HG02884 (cell line): ENCODE data around the gene ALPP.

ENCODE experiments used
- ATAC-seq: cut with Tn5 transposase; IDR thresholded peaks from one replicate; pipeline ENCODE4 v1.9.1; 2021; ENCODE audit warnings: mild to moderate bottlenecking, moderate library complexity; ENCODE audit not compliant: unreplicated experiment

Gene ALPP

DNA sequence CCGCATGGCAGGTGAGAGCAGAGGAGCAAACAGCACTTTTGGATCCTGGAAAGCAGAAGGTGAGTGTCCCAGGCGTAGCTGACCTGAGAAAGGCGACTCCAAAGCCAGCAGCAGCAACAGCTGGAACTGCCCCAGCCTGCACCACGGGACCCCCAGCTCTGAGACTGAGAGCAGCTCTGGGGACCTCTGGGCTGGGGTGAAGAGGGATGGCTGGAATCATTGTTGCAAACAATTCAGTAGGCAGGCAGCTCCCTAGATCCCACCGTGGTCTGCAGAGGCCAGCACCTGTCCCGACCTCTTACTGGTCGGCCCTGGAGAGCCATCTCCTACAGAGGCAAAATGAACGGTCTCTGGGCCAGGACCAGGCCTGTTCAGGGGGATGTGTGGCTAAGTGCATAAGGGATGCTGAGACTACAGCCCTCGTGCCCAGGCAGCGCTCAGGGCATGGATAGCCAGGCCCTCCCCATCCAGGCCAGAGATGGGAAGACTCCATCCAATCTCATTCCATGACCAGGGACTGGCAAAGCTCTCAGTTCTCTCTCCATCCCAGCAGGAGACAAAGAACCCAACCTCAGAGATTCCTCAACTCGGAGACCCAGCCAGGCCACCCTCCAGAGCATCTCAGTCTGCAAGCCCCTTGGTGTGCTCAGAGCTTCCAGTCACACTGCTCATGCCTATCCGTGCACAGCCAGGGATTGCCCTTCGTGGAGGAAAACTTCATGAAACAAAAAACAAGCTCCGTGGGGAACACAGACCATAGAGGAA lies 38.2 kb upstream of the ALPP start:
- ATAC-seq, result no peak

DNA sequence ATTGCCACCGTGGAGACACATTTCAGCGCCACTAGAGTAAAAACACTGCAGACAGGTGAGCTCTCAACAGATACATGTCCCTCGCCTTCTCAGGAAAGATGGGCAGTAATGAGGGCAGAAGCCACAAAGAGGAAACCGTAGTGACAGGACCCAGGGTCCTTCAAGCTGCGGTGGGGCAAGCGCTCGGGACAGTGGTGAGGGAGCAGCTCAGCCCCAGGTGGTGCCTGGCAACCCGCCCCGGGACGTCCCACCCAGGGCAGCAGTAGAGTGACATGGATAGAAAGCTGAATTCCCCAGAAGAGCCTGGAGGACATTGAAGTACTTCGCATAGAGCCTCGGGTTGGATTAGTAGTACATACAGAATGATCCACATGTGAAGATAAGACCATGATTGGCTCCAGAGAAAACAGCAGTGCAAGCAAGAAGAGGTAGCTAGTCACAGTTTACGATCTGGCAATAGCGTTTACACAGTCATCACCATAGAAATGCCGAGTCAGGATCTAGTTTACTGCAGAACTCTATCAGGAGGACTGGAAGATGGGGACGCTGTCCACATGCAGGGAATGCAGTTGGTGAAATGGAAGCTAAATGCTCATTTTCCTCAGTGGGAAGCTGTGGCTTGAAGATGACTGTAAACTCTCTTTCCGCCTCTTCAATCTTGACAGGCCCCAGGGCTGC lies 37.4 kb upstream of the ALPP start:
- no peak for ATAC-seq

DNA sequence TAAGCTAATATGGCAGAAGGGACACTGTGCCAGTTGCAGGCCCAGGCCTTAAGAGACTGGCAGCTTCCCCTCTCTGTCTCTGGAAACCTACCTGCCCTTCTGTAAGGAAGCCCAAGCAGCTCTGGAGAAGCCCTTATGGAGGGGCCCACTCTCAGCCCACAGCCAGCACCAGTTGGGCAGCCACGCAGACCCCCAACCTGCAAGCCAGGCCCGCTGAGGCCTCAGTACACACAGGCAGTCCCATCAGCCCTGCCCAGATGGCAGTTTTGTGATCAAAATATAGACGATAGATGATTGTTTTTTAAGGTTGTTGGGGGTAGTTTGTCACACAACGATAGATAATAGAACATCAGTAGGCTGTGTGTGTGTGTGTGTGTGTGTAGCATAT lies 36.8 kb upstream of the ALPP start:
- ATAC-seq, result no peak

DNA sequence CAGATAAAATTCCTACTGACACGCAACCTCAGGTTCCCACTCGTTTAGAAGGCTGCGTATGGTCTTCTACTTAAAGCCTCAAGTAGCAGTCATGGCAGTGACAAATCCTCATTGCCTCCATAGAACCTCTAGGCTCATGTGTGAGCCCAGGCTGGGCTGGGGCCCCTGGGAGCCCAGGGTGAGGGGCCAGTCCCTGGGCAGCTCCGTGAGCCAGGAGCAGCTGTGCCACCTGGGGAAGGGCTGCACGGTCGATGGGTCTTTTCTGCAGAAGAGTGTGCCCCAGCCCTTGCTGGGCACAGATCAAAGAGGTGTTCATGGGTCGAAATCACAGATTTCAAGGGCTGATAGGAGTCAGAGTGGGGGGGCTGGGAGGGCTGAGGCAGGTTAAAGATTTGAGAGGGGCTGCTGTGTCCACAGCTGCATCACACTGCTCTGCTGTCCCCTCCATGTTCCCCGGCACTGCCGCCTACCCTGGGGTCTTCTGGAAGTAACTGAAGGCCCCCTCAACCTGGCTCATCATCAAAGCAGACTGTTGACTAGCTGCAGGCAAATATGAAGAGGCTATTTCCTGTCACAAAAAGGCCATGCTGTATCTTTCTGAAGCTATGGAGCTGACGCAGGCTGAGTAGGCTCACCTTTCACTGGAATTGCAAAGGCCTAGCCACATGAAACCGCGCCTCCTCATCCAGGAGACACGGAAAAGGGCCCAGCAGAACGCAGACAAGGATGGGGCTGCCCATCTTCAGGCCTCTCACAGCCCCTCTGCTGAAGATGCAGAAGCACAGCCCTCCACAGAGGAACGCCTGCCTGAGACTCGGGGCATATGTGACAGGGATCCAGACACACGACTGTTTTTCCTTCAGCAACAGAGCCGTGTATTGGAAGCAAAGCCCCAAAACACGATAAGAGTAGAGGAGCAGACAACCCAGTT lies 35.7 kb upstream of the ALPP start:
- no peak for ATAC-seq

DNA sequence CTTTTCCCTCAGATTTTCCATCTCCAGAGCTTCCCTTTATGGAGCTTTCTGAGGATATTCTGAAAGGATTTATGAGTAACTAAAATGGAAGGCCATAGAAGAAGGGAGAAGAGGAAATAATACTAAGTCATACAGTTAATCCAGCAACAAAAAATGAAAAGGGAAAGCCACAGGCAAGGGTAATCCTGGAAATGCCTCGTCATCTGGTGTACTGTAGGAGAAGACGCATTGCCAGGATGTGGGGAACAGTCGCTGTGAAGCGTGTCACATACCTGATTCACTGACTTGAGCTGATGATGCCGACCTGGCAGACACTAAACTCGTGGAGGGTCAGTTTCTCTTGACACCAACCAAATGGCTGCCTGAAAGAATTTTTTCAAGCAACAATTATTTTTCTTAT lies 34.7 kb upstream of the ALPP start:
- ATAC-seq, result no peak

DNA sequence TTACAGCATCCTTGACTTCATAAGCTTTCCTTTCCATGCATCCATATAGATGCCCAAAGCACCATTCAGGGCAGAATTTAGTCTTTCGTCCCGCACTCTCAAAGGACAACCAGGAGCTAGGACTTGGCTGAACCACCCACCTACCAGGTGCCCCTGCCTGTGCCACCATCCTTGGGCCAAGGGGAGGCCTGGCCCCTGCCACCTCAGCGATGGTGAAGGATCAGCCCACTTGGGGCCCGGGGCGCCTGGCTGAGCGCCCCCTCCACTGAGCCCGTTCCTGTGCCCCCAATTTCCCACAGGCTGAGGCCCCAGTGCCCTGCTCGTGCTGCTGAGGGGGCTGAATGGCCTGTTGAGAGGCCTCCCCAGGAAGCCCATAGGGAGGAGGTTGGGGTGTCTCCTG lies 33.3 kb upstream of the ALPP start:
- ATAC-seq, result no peak

DNA sequence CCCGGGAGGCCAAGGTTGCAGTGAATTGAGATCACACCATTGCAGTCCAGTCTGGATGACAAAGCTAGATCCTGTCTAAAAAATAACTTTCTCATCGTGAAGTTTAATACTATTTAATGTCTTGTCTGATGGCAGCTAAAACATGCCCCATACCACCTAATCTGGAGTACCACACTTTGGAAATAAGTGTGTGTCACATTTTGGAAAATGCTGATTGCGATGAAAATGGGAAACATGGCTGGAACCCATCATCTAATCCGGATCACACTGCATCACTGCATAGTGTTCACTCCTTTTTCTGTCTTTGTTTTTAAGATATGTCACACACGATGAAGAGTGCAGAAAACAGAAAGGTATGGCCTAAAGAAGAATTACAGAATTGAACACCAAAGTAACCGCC lies 31.2 kb upstream of the ALPP start:
- no peak for ATAC-seq

DNA sequence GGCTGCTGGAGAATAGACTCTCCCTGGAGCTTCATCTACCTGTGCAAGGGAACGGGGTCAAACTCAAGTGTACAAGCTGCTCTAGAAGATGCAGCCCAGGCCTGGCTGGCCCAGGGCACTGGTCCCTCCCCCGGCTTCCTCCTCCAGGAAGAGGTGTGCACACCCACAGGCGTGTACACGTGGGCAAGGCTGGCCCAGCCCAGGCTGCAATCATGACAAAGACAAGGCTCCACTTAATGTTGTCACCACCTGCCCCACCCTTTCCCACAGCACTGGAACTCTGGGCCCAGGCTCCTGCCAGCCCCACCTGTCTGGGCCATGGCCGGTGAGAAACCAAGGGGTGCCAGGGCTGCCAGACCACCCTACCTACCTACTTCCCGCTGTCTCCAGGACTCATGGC lies 29.6 kb upstream of the ALPP start:
- ATAC-seq, result no peak

DNA sequence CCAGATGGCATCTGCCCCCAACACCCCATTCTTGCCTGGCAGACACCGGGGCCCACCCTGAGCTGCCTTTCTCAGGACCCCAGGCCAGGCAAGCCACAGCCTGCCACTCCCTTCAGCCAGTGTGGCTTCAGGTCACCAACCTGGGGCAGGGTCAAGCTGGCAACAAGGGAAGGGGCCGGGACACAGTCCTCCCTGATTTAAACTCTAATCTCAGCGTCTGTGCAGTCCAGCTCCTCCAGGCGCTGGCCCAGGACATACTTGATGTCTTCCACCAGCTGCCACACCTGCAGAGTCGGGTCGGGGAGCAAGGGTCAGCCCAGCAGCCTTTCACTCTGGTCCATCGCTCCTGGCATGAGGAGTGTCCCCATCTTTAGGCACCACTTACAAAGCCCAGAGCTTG lies 29.0 kb upstream of the ALPP start:
- no peak for ATAC-seq

DNA sequence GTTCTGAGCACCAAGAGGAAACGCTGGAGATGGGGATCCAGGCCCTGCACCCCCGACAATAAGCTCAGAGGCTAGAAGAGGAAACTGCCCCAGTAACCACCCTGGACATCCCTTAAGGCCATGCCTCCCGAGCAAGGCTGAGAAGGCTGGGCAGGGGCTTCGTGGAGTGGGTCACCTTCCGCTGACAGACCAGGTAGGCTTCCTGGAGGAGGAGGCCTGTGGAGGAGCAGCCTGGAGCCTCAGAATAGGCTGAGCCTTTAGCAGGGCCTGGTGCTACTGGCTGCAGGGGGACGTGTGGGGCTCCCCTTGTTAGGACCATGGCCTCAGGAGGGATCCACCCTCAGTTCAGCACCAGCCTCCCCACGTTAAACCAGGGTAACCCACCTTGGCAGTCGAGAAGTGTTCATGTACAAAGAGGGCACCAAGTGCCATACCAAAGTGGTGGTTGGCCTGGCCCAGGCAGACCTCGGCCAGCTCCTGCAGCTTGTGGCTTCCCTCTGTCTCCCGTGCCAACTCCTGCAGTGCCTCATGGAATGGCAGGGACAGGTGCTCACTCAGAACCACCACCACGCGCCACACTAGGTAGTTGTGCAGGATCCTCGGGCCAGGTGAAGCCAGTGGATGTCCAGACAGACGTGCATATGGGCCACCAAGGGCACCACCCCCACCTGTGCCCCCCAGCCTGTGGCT lies 28.5 kb upstream of the ALPP start:
- no peak for ATAC-seq

DNA sequence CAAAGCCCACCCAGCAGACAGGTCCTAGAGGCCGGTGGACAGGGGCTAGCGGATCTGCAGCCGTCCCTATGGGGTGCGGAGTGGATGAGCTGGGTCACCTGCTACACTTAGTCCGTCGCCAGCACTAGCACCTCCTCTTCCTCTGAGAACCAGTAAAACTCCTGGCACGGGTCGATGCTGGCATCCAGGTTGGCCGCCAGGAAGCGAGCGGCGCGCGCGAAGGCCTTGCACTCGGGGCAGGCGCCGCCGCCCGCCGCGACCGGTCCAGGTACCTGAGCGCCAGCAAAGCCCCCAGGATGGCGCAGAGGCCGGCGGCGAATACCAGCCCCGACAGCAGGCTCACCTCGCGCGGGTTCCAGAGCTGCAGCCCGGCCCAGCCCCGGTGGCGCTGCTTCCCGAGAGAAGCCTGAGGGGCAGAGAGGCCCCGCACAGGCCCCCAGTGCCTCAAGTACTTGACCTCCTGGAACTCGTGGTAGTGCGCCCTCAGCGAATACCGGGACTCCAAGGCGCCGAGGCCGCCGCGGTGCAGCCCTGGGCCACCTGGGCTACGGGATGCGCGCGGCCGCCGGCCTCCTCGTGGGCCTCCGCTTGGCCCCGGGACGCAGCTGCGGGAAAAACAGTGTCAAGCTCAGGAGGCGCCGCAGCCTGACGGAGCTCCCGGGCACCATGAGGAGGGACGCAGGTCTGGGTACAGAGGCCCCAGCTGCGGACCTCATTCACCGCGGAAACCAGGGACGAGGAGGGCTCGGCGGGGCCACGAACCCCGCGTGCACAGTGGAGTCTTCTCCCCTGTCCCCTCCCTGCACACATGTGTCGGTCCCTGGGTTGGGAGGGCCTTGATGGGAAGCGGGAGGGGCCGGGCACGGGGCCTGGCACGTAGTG lies 27.5 kb upstream of the ALPP start:
- ATAC-seq, result no peak

DNA sequence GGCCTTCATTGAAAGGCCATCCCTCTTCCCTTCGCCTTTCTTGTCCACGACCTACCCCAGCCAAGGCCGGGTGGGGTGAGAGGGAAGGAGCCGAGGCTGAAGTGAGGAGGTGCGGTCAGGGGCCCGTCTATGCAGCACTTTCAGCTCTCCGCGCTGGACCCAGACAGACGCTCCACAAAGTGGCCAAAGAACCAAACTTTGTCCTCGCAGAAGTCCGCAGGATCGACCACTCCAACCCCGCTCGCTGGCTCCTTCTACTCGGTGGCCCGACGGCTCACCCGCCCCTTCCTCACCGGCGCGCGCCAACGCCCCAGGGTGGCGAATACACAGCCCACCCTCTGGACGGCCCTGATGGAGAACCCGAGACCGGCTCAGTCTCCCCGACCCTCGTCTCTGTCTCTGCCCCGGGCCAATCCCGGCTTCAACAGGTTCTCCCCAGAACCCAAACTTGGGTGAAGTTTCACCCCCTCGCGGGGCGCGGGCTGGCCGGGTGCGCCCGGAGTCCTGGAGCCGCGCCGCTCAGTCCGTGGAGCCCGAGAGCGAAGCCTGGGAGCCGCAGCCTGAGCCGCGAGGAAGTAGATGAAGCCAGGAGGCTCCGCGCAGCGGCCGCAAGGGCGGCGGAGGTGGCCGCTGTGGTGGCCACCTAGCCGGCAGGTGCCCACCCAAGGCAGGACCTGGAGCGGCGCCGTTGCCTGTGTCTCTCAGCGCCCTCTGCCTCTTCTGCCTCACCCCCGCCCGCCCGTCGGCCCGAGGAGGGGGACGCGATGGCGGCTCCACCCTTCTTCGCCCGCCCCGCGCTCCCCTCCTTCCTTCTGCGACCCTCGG lies 26.7 kb upstream of the ALPP start:
- no peak for ATAC-seq

DNA sequence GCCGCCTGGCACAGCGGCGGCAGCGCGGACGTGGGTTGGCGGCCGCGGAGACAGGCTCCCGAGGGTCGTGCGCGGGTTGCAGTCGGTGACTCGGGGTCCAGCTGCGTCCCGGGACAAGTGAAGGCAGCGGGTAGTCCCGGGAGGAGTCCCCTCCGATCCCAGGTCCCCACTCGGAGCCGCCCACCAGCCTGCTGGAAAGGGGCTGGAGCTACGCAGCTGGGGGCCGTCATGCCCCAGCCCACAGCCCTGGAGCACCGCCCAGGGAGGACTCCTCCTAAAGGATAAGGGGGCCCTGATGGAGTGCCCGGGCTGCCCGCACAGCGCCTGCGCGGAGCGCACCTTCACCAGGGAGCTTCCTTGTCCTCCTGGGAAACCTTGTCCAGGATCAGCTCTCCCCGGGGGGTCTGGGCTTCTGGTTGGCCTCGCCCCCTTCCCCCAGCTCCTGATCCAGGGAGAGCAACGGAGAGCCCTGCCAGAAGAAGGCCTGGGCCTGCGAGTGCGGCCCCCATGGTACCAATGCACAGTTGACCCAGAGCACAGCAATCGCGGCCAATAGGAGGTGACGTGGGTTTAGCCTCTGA lies 25.9 kb upstream of the ALPP start:
- ATAC-seq, result no peak

DNA sequence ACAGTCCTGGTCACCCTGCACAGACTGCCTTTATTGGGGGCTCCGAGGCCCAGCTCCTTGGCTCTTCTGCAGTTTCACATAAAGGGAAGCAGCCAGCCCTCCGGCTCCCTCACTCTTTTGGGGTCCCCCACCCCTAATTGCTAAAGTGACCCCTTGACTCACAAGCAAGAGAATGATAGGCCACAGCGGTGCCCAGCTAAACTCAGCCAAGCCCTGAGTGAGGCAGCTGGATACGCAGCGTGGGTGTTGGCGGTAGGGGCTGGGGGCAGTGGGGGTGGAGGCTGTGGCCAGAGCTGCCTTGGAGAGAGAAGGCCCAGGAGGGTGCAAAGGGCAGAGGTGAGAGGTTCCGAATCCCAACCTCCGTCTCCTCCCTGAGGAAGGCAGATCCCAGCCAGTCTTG lies 25.5 kb upstream of the ALPP start:
- no peak for ATAC-seq

DNA sequence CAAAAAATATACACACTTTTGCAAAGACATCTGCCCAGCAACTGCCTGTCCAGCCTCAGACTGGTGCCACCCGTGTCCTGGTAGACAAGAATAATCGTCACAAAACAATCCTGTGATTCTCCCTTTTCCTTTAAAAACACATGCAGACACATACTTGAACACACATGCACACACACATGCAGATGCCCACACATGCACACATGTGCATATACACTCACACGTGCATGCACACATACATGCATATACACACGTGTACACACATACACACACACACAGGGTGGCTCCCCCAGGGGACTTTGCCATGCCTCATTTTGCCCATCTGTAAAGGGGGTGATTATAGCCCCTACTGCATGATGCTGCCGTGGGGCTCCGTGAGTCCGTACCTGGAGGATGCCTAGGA lies 24.9 kb upstream of the ALPP start:
- ATAC-seq, result no peak

DNA sequence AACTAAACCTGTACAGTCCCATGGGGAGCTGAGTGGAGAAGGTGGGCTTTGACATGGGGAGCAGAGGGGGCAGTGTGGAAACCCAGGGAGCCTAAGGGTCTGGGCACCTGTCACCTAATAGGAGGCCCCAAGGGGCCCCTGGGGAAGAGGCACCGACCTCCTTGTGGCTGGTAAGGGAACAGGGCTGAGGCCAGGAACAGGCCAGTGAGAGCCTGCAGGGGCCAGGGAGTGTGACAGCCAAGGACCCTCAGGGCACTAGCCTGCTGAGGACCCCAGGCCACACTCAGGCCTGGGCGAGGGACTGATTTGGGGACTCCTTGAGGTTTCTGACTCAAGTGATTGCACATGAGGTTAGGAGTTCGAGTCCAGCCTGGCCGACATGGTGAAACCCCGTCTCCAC lies 24.5 kb upstream of the ALPP start:
- ATAC-seq, result no peak

DNA sequence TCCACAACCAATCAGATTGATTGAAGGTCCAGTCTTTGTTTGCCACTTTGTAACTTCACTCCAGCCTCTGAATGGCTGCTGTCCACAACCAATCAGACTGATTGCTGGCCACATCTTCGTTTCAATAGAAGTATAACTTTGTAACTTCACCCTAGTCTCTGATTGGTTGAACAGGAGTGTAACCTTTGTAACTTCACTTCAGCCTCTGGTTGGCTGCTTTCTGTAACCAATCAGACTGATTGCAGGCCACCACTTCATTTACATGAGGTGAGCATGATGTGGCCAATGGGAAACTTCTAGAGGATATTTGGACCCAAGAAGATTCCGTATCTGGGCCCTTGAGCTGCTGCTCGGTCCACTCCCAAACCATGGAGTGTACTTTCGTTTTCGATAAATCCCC lies 16.9 kb upstream of the ALPP start:
- no peak for ATAC-seq

DNA sequence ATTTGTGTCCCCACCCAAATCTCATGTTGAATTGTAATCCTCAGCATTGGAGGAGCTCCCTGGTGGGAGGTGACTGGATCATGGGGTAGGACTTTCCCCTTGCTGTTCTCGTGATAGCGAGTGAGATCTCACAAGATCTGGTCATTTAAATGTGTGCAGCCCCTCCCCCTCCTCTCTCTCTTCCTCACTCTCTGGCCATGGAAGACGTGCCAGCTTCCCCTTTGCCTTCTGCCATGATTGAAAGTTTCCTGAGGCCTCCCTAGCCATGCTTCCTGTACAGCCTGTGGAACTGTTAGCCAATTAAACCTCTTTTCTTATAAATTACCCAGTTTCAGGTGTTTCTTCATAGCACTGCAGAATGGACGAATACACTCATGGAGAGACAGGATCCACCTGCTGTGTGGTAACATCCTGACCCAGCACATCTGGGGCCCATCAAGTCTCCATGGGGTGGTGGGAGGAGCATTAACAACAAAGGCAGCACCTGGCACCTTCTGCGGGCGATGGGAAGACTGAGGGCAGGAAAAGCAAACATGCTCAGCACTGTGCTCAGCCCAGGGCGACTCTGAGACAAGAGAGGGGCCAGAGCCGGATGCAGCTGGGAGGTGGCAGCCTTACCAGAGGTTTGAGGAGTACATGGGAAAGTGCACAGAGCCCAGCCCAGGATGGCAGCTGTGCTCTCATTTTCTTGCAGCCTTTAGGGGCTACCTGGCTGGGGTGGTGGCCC lies 16.2 kb upstream of the ALPP start:
- no peak for ATAC-seq
